RWPE2 (cell line): ENCODE results near the gene SH2B3.
A peak's percentile ranks its signal among the peaks of the same experiment; 100 is the strongest.

Experiments
- ATAC-seq: fragments of 200-7000 bp; cut with Tn5 transposase; 3 replicates; pipeline ENCODE4 v1.9.1; 2021; ENCODE audit warnings: low read depth
- DNase-seq: peaks from one replicate; pipeline ENCODE4 v3.0.0-alpha.2; 2020; ENCODE audit warnings: low spot score
- H3K27ac ChIP-seq: fragments of 450-650 bp; 2 replicates; pipeline ENCODE4 v1.5.1; 2017; ENCODE audit warnings: mild to moderate bottlenecking; ENCODE audit not compliant: poor library complexity, severe bottlenecking
- H3K27me3 ChIP-seq: fragments of 250-450 bp; sonication (Bioruptor Pico); 2 replicates; pipeline ENCODE4 v1.5.1; 2021; ENCODE audit warnings: mild to moderate bottlenecking, moderate library complexity; ENCODE audit not compliant: insufficient read depth, poor library complexity, severe bottlenecking
- H3K36me3 ChIP-seq: fragments of 250-450 bp; sonication (Bioruptor Pico); 2 replicates; pipeline ENCODE4 v1.5.1; 2020; ENCODE audit warnings: low read depth, mild to moderate bottlenecking, moderate library complexity
- H3K4me1 ChIP-seq: fragments of 250-450 bp; sonication (Bioruptor Pico); 2 replicates; pipeline ENCODE4 v1.5.1; 2021; ENCODE audit warnings: mild to moderate bottlenecking, moderate library complexity; ENCODE audit not compliant: insufficient read depth, poor library complexity, severe bottlenecking
- H3K4me3 ChIP-seq: fragments of 250-450 bp; sonication (Bioruptor Pico); 2 replicates; pipeline ENCODE4 v1.5.1; 2021; ENCODE audit warnings: mild to moderate bottlenecking, moderate library complexity; ENCODE audit not compliant: severe bottlenecking
- H3K9me3 ChIP-seq: fragments of 250-450 bp; sonication (Bioruptor Pico); 2 replicates; pipeline ENCODE4 v1.5.1; 2021; ENCODE audit warnings: mild to moderate bottlenecking, moderate library complexity; ENCODE audit not compliant: severe bottlenecking
- CTCF ChIP-seq: fragments of 450-650 bp; IDR thresholded peaks from one replicate; pipeline ENCODE4 v1.5.1; 2017; ENCODE audit warnings: mild to moderate bottlenecking, moderate library complexity; ENCODE audit not compliant: poor library complexity, severe bottlenecking

Gene SH2B3

DNA sequence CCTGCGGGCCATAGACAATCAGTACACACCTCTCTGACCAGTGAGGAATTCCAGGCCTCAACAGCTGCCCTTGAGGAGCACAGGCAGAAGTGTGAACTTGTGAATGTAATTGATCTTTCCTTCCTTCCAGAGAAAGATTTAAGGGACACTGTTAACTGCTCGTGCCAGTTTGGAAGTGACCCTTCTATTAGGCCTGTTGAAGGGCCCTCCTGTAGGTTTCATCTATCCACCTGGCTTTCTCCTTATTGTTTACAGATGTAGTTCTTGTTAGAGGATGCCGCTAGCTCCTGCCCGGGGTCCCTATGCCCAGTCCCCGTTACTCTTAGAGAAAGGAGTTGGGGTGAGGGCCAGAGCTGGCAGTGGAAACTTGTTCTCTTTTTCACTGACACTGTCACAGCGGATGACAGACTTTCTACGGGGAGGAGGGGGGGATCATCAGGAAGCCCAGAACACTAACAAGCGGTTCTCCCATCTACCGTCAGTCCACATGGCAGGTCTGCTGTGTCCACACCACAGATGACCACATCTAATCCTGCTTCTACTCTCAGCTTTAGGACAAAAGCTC is 42.6 kb downstream of the SH2B3 start:
- no peak for DNase-seq
- H3K36me3 ChIP-seq = peaks cover 57% of the 10 kb centered on the region
- no peak for ATAC-seq
- H3K9me3 ChIP-seq = no peaks in the 10 kb centered on the region
- H3K27ac ChIP-seq = no peak overlapping the region
- H3K4me3 ChIP-seq = no peak overlapping the region
- H3K4me1 ChIP-seq = peaks cover 10% of the 10 kb centered on the region
- H3K27me3 ChIP-seq = no peaks in the 10 kb centered on the region
- TF ChIP-seq CTCF = no peak

GRCh38 chr12:111448846-111449790 is 43.4 kb downstream of the SH2B3 start:
- ATAC-seq (no peak), DNase-seq (no peak)
- H3K4me1 ChIP-seq = peaks cover 8% of the 10 kb centered on the region
- H3K27ac ChIP-seq = no peak overlapping the region
- H3K4me3 ChIP-seq = no peak overlapping the region
- no peak for TF ChIP-seq CTCF
- no peaks in the 10 kb centered on the region for H3K27me3 ChIP-seq
- no peaks in the 10 kb centered on the region for H3K9me3 ChIP-seq
- H3K36me3 ChIP-seq = peaks cover 63% of the 10 kb centered on the region

- TF ChIP-seq CTCF = no peak
- Histone ChIP-seq H3K36me3 (peaks cover 74% of the 10 kb centered on the region), H3K4me3 (no peak overlapping the region), H3K27ac (no peak overlapping the region), H3K27me3 (no peaks in the 10 kb centered on the region), H3K4me1 (peaks cover 8% of the 10 kb centered on the region), H3K9me3 (no peaks in the 10 kb centered on the region)
- DNase-seq (no peak), ATAC-seq (no peak)
Observed at GRCh38 chr12:111450676-111451075, 45.0 kb downstream of the SH2B3 start.

GRCh38 chr12:111451232-111451631 is 45.5 kb downstream of the SH2B3 start:
- no peak for TF ChIP-seq CTCF
- Histone ChIP-seq H3K4me3 (no peak overlapping the region), H3K27ac (no peak overlapping the region), H3K4me1 (peaks cover 3% of the 10 kb centered on the region), H3K27me3 (no peaks in the 10 kb centered on the region), H3K36me3 (peaks cover 79% of the 10 kb centered on the region), H3K9me3 (no peaks in the 10 kb centered on the region)
- DNase-seq (no peak), ATAC-seq (no peak)

GRCh38 chr12:111451649-111452129 is 46.0 kb downstream of the SH2B3 start:
- no peaks in the 10 kb centered on the region for H3K27me3 ChIP-seq
- no peaks in the 10 kb centered on the region for H3K9me3 ChIP-seq
- no peak overlapping the region for H3K4me3 ChIP-seq
- no peak overlapping the region for H3K27ac ChIP-seq
- peak; percentile 90 for TF ChIP-seq CTCF
- H3K36me3 ChIP-seq = peaks cover 78% of the 10 kb centered on the region
- H3K4me1 ChIP-seq = no peaks in the 10 kb centered on the region
- 0 out of 3 replicates have a peak, but pooled peaks have one; percentile 21 for ATAC-seq
- DNase-seq = no peak
